CD4-positive, alpha-beta T cell treated with Interleukin-17A for 4 hours (primary cell): Measurements from ENCODE around the gene TRAM2.

Experiments
- DNase-seq: peaks from one replicate; pipeline ENCODE4 v3.0.0-alpha.2; 2020; ENCODE audit warnings: mixed read lengths

Gene TRAM2

GRCh38 chr6:52544602-52545405 lies 32.1 kb downstream of the TRAM2 start:
- DNase-seq: no peak

GRCh38 chr6:52543729-52544601 lies 32.9 kb downstream of the TRAM2 start:
- DNase-seq: no peak

DNA sequence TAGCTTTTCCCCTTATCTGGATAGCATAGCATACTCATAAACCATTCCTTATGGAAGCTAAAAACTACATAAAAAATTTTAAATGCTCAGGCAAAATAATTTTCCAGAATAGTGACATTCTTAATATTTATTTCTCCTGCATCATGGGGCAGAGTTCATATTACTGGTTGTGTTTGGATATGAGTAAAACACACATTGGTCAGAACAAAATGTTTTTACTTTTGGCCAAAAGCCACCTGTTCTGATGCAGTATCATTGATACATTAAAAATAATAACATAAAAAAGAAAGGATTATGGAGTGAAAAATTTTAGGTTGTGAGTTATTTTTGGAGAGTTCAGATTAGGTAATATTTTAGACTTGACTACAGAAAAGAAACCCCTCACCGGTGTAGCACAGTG lies 33.6 kb downstream of the TRAM2 start:
- no peak for DNase-seq

- DNase-seq: no peak
These were observed 35.7 kb downstream of the TRAM2 start for GRCh38 chr6:52541135-52541534.

- no peak for DNase-seq
These were observed 36.5 kb downstream of the TRAM2 start for GRCh38 chr6:52540286-52540902.

GRCh38 chr6:52539607-52540006 lies 37.3 kb downstream of the TRAM2 start:
- no peak for DNase-seq

DNA sequence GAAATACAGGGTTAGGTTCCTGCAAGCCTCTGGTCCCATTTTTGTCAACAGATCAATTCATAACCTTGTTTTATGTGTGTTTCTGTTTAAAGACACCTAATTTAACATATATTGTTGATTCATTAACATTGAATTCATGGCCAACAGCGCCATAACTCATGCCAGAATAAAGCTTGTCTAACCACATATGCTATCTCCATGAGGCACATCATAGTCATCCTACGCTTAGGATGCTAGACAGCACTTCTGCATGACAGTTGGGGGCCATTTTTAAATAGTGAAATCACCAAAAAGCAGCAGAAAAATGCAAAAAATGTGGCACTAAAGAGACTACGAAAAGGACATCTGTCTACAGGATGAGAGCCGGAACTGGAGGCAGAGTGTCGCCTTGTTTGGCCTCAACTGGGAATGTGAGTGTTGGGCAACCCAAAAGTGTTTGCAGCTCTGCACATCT lies 37.9 kb downstream of the TRAM2 start:
- DNase-seq: no peak

GRCh38 chr6:52538252-52538900 lies 38.5 kb downstream of the TRAM2 start:
- no peak for DNase-seq

DNA sequence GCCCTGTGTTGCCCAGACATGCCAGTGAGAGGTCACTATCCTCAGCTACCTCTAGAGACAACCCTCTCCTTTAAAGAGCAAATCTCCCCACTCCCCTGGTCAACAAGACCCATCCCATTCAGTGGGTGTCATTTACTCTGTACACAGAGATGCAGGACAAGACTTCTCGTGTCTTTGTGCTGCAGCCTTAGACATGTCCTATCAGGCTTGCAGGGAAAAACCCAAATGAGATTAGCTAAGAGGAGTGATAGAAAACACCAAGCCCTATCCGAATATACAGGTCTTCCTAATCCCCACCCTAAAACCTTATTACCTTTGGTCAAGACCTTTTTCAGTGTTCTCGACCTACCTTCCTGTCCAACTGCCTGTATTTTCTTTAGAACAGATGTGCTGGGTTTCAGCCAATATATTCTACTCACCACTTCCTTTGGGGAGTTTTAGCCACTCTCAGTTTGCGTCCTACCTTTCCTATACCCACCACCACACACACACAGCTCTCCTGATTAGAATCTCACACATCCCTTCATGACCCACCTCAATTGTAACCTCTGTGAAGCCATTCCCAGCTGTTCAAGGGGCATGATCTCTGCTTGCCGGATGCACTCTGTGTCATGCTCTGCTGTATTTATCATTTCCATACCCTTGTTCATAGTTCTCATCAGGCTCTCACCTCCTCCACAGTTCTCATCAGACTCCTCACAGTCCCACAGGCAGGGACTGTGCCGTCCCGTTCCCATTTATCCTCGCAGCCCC lies 39.7 kb downstream of the TRAM2 start:
- DNase-seq: no peak

GRCh38 chr6:52536424-52536916 lies 40.4 kb downstream of the TRAM2 start:
- DNase-seq: no peak

- DNase-seq: no peak
These were observed 41.0 kb downstream of the TRAM2 start for GRCh38 chr6:52535711-52536423.

DNA sequence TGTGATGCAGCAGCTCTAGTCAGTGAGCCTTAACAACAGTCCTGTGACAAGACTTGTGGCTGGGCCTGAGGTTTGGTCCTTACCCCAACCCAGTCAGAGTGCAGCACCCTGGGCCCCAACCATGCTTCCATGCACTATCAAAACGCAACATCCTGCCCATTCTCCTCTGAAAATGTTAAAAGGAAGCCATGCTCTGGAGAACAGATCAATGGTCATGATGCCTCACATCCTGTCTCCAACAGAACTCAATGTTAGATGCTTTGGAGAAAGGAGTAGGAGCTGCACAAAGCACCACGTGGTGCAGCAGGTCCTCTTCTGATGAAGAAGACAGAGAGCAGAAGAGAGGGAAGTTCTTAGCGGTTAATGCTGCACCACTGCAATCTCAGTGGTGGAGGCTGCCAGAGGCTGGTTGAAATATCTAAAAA lies 41.9 kb downstream of the TRAM2 start:
- DNase-seq: no peak

GRCh38 chr6:52534363-52534762 lies 42.5 kb downstream of the TRAM2 start:
- DNase-seq: no peak

GRCh38 chr6:52533491-52533890 lies 43.4 kb downstream of the TRAM2 start:
- DNase-seq: no peak

- no peak for DNase-seq
These were observed 44.4 kb downstream of the TRAM2 start for GRCh38 chr6:52532457-52532856.

DNA sequence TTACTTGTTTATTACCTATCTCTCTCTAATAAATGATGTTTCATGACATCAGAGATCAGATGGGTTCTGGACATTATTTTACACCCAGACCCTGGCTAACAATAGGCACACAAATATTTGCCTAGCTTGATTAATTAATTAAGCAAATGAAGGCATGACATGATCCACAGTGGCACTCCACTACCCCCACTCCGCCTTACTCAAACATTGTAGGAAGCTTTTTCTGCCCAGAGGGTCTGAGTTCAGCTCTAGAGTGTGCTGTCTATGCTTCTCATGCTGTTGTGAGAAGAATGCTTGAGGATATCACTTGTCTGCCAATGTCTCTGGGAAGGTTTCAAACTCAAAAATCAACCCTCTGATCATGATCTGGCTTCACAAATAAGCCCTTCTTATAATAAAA lies 45.0 kb downstream of the TRAM2 start:
- no peak for DNase-seq

GRCh38 chr6:52531396-52531795 lies 45.5 kb downstream of the TRAM2 start:
- no peak for DNase-seq

GRCh38 chr6:52530351-52530750 lies 46.5 kb downstream of the TRAM2 start:
- DNase-seq: no peak

- no peak for DNase-seq
These were observed 47.5 kb downstream of the TRAM2 start for GRCh38 chr6:52529311-52529710.

DNA sequence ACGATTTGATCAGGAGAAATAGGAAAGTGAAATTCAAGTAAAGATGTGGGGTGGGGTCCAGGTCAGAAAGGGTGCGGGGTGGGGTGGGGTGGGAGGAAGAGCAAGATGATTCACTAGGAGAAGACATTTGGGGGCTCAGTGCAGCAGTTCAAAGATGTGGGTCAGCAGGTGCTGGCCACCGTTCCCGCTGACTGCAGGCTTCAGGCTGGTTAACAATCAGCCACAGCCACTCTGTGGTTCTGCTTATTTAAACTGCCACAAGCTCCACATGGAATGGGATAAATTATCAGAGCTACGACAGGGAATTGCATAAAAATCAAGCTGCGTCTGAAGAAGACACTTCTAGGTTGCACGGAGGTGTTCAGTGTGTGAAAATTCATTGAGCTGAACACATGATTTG lies 49.4 kb downstream of the TRAM2 start:
- DNase-seq: no peak

- DNase-seq: no peak
These were observed 50.2 kb downstream of the TRAM2 start for GRCh38 chr6:52526634-52527033.
